GM13977 (cell line): ENCODE measurements around the gene SDS.

ENCODE experiments used
- DNase-seq: peaks from one replicate; pipeline ENCODE4 v3.0.0; 2012; ENCODE audit warnings: low spot score
- in situ Hi-C: fragments of 300-500 bp; cut with MboI; formaldehyde crosslinking; loops from one replicate; pipeline ENCODE4 v1.12.0; 2022; ENCODE audit warnings: low sequenced_read_pairs, low pct_unique_long_range_greater_than_20kb, mixed read lengths, inconsistent platforms; ENCODE audit not compliant: unreplicated experiment
- TF ChIP-seq, protein P1 (sequence below): IDR thresholded peaks from 2 replicates; pipeline ENCODE4 v1.5.1; 2012; ENCODE audit warnings: mild to moderate bottlenecking, control low read depth; ENCODE audit not compliant: insufficient read depth; ENCODE audit errors: extremely low read depth, missing control alignments

The SDS gene

DNA sequence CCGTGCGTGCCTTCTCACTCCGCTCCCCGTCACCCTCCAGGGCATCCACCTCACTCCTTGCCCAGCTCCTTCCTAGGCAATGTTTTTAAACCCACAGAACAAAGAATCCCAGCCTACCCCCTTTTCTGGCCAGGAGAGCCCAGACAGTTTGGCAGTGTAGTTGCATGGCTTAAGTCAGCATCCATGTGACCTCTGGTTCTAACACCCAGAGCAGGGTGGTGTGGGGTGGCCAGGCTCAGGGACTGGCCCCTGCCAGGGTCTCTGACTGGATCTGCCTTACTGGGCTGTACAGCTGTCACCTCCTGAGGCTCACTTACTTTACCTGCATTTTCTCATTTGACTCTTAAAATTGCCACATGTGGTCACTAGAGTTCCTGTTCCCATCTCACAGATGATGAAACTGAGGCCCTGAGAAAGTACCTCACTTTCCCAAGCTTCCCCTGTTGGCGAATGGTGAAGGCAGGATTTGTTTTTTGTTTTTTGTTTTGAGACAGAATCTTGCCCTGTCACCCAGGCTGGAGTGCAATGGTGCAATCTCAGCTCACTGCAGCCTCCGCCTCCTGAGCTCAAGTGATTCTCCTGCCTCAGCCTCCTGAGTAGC, 18.3 kb downstream of the SDS start:
- in situ Hi-C loops = no loop called here
- no peak for DNase-seq
- TF ChIP-seq, protein P1, sequence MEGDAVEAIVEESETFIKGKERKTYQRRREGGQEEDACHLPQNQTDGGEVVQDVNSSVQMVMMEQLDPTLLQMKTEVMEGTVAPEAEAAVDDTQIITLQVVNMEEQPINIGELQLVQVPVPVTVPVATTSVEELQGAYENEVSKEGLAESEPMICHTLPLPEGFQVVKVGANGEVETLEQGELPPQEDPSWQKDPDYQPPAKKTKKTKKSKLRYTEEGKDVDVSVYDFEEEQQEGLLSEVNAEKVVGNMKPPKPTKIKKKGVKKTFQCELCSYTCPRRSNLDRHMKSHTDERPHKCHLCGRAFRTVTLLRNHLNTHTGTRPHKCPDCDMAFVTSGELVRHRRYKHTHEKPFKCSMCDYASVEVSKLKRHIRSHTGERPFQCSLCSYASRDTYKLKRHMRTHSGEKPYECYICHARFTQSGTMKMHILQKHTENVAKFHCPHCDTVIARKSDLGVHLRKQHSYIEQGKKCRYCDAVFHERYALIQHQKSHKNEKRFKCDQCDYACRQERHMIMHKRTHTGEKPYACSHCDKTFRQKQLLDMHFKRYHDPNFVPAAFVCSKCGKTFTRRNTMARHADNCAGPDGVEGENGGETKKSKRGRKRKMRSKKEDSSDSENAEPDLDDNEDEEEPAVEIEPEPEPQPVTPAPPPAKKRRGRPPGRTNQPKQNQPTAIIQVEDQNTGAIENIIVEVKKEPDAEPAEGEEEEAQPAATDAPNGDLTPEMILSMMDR = no peak

GRCh38 chr12:113384778-113385177, 18.9 kb downstream of the SDS start:
- TF ChIP-seq, protein P1 = no peak
- no peak for DNase-seq
- in situ Hi-C loops = no loop called here

- in situ Hi-C loops = no loop called here
- no peak for DNase-seq
- TF ChIP-seq, protein P1 = no peak
These were observed 21.5 kb downstream of the SDS start for GRCh38 chr12:113382206-113382605.

GRCh38 chr12:113381220-113381619, 22.5 kb downstream of the SDS start:
- TF ChIP-seq, protein P1 = no peak
- in situ Hi-C loops = no loop called here
- no peak for DNase-seq

DNA sequence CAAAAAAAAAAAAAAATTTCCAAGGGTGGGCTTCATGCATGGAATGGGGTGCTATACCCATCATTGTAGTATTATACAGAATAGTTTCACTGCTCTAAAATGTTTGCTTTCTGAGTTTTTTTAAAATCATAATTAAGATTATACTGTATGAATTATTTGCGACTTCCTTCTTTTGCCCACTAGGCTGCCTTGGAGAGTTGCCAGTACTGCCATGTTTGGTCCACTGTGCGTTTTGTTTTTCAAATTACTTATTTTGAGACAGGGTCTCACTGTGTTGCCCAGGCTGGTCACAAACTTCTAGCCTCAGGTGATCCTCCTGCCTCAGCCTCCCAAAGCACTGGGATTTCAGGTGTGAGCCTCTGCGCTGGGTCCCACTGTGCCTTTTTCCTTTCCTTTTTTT, 25.4 kb downstream of the SDS start:
- in situ Hi-C loops = no loop called here
- DNase-seq = no peak
- TF ChIP-seq, protein P1 = no peak

DNA sequence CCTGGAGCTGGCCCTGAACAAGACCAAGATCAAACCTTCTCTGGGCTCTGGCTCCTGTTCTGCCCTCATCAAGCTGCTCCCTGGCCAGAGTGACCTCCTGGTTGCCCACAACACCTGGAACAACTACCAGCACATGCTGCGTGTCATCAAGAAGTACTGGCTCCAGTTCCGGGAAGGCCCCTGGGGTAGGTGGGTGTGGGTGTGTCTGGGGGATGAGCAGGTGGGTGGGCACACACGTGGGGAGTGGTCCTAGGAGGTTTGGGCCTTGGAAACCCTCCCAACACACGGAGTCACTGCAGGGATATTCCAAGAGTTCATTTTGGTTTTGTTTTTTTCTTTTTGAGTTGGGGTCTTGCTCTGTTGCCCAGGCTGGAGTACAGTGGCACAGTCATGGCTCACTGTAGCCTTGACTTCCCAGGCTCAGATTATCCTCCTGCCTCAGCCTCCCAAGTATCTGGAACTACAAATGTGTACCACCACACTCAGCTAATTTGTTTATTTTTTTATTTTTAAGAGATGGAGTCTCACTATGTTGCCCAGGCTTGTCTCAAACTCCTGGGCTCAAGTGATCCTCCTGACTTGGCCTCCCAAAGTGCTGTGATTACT, 28.8 kb downstream of the SDS start:
- in situ Hi-C loops = no loop called here
- TF ChIP-seq, protein P1 = no peak
- DNase-seq = peak; percentile 5
